ENCODE results near the gene APAF1. TPM values are rescaled to one million over a fixed set of nuclear protein-coding genes. Genes with fewer than 3 reads are reported as not detected.

APAF1 gene
- polyA plus RNA-seq, 3 donors: 29.5 to 36.7 (median 30.0) TPM

- H2AFZ ChIP-seq (ENCODE audit: insufficient read depth, low read depth, low read length, poor library complexity, severe bottlenecking): no peak overlapping the region
- peaks cover 9 to 16% of the 10 kb centered on the region in 2 donors for H3K4me1 ChIP-seq (ENCODE audit: control insufficient read depth in 1 of 2, insufficient read depth in 2 of 2, low read length in 2 of 2)
- H3K9me3 ChIP-seq (replicated peaks in 1 of 2; ENCODE audit: control insufficient read depth in 1 of 2, insufficient read depth in 1 of 2, low read length in 2 of 2): no peaks in the 10 kb centered on the region
- H3K79me2 ChIP-seq (ENCODE audit: insufficient read depth, low read length): peaks cover 54% of the 10 kb centered on the region
- Mint-ChIP-seq H3K9me3 (no peaks in the 10 kb centered on the region), H3K4me1 (peaks cover 16% of the 10 kb centered on the region), H3K36me3 (peaks cover 79 to 94% of the 10 kb centered on the region in 2 donors), H3K27ac (no peak overlapping the region), H3K27me3 (ENCODE audit: low read depth in 3 of 3) (no peaks in the 10 kb centered on the region), H3K4me3 (no peak overlapping the region)
- no peak for DNase-seq
- H3K27me3 ChIP-seq (ENCODE audit: control insufficient read depth in 2 of 2, insufficient read depth in 2 of 2, low read length in 2 of 2): no peaks in the 10 kb centered on the region
- H4K20me1 ChIP-seq (ENCODE audit: insufficient read depth, low read length): peaks cover 95% of the 10 kb centered on the region
- no peak for TF ChIP-seq CTCF (IDR thresholded peaks at IDR 0.05)
- intact Hi-C loops (cut with micrococcal nuclease): no loop called here
- no peak overlapping the region for H3K4me3 ChIP-seq (replicated peaks in 1 of 3; ENCODE audit: low read depth in 2 of 3, low read length in 3 of 3)
- no peak overlapping the region for H3K27ac ChIP-seq (ENCODE audit: low read depth in 1 of 2, low read length in 2 of 2)
- H3K9ac ChIP-seq (ENCODE audit: insufficient read depth, low read length, poor library complexity, severe bottlenecking): no peak overlapping the region
- peaks cover 89 to 94% of the 10 kb centered on the region in 2 donors for H3K36me3 ChIP-seq (replicated peaks in 1 of 2; ENCODE audit: control insufficient read depth in 1 of 2, insufficient read depth in 2 of 2, low read length in 2 of 2)
- no CpG with 5 or more reads among the region's 2 CpGs for WGBS (ENCODE audit: insufficient coverage)
- H3K4me2 ChIP-seq (replicated peaks; ENCODE audit: extremely low read depth, low read length, poor library complexity, severe bottlenecking): no peak overlapping the region
Measured at GRCh38 chr12:98686603-98687002, 41.5 kb downstream of the APAF1 start.

GRCh38 chr12:98691351-98691750, 46.3 kb downstream of the APAF1 start:
- Histone ChIP-seq H3K4me2 (replicated peaks; ENCODE audit: extremely low read depth, low read length, poor library complexity, severe bottlenecking) (no peak overlapping the region), H2AFZ (ENCODE audit: insufficient read depth, low read depth, low read length, poor library complexity, severe bottlenecking) (no peak overlapping the region), H3K9me3 (replicated peaks in 1 of 2; ENCODE audit: control insufficient read depth in 1 of 2, insufficient read depth in 1 of 2, low read length in 2 of 2) (no peaks in the 10 kb centered on the region), H4K20me1 (ENCODE audit: insufficient read depth, low read length) (peaks cover 97% of the 10 kb centered on the region), H3K4me1 (ENCODE audit: control insufficient read depth in 1 of 2, insufficient read depth in 2 of 2, low read length in 2 of 2) (peaks cover 9 to 16% of the 10 kb centered on the region in 2 donors), H3K36me3 (replicated peaks in 1 of 2; ENCODE audit: control insufficient read depth in 1 of 2, insufficient read depth in 2 of 2, low read length in 2 of 2) (peaks cover 82 to 94% of the 10 kb centered on the region in 2 donors), H3K27me3 (ENCODE audit: control insufficient read depth in 2 of 2, insufficient read depth in 2 of 2, low read length in 2 of 2) (no peaks in the 10 kb centered on the region), H3K4me3 (replicated peaks in 1 of 3; ENCODE audit: low read depth in 2 of 3, low read length in 3 of 3) (no peak overlapping the region), H3K27ac (ENCODE audit: low read depth in 1 of 2, low read length in 2 of 2) (peak overlapping the region; percentile 32 to 70), H3K9ac (ENCODE audit: insufficient read depth, low read length, poor library complexity, severe bottlenecking) (no peak overlapping the region), H3K79me2 (ENCODE audit: insufficient read depth, low read length) (peaks cover 95% of the 10 kb centered on the region)
- Mint-ChIP-seq H3K36me3 (peaks cover 82 to 95% of the 10 kb centered on the region in 2 donors), H3K4me1 (peaks cover 21% of the 10 kb centered on the region), H3K27ac (peak overlapping the region; percentile 51 to 90 (median 73)), H3K27me3 (ENCODE audit: low read depth in 3 of 3) (no peaks in the 10 kb centered on the region), H3K9me3 (no peaks in the 10 kb centered on the region), H3K4me3 (peak overlapping the region in 1 of 2 donors; percentile 8)
- intact Hi-C loops (cut with micrococcal nuclease): no loop called here
- TF ChIP-seq CTCF (IDR thresholded peaks at IDR 0.05): no peak
- no peak for DNase-seq
